GM04503 (cell line): ENCODE results near the gene DCTN4.

Experiments used
- DNase-seq: peaks from one replicate; pipeline ENCODE4 v3.0.0-alpha.2; 2012; ENCODE audit warnings: low read depth

Gene DCTN4

DNA sequence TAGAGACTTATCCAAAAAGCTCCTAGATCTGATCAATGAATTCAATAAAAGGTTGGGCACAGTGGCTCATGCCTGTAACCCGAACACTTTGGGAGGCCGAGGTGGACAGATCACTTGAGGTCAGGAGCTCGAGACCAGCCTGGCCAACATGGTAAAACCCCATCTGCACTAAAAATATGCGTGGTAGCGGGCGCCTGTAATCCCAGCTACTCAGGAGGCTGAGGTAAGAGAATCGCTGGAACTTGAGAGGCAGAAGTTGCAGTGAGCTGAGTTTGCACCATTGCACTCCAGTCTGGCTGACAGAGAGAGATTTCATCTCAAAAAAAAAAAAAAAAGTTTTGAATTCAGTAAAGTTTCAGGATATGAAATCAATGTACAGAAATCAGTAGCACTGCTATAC lies 20.0 kb downstream of the DCTN4 start:
- no peak for DNase-seq

- no peak for DNase-seq
These were observed 24.0 kb downstream of the DCTN4 start for GRCh38 chr5:150734579-150735384.

GRCh38 chr5:150731669-150732242 lies 27.1 kb downstream of the DCTN4 start:
- no peak for DNase-seq

- no peak for DNase-seq
These were observed 29.0 kb downstream of the DCTN4 start for GRCh38 chr5:150729859-150730258.

GRCh38 chr5:150723845-150724244 lies 35.0 kb downstream of the DCTN4 start:
- no peak for DNase-seq

DNA sequence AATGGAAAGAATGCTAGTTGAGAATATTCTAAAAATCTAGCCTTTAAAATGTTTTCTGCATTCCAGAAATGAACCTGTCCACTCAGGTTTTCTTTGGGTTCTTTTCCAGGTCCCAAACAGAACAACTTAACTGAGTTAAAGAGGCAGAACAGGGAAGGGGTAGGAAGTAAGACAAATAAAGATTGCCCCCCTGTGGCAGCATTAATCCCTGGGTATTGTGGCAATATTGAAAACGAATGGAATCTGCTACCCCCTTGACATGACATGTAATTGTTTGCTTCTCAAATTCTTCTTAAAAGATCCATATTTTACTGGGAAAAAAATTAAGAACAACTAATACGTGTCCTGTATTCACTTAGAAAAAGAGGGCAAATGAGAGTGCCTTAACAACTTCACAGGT lies 48.7 kb downstream of the DCTN4 start:
- no peak for DNase-seq

- no peak for DNase-seq
These were observed 51.9 kb downstream of the DCTN4 start for GRCh38 chr5:150706776-150707390.

DNA sequence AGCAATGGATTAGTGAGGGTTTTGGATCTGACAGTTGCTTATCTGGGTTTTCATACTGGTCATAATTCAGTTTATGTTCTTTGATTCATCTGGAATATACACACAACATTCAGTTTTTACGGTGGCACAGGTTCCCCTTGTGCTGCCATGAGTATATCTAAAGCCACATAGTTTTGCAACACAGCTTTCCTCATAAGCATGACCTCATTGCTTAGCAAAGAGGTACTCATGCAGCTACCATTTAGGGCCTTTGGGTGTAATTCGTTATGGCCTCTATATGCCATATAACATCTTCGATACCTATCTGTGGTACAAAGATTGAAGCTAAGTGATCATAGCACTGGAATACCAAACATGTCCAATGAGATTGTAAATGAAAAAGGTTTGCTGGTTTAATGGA lies 55.1 kb downstream of the DCTN4 start:
- no peak for DNase-seq

- peak; percentile 35 for DNase-seq
These were observed 58.0 kb downstream of the DCTN4 start, which contains the start of gene RBM22 for GRCh38 chr5:150700594-150701377. Gene RBM22 (minus strand): TSS chr5:150701062. CDS start chr5:150700985, 77 bp downstream.

GRCh38 chr5:150700246-150700593 lies 58.6 kb downstream of the DCTN4 start:
- DNase-seq = no peak

GRCh38 chr5:150694612-150695011 lies 64.2 kb downstream of the DCTN4 start:
- DNase-seq = no peak

GRCh38 chr5:150692276-150692675 lies 66.5 kb downstream of the DCTN4 start:
- no peak for DNase-seq

DNA sequence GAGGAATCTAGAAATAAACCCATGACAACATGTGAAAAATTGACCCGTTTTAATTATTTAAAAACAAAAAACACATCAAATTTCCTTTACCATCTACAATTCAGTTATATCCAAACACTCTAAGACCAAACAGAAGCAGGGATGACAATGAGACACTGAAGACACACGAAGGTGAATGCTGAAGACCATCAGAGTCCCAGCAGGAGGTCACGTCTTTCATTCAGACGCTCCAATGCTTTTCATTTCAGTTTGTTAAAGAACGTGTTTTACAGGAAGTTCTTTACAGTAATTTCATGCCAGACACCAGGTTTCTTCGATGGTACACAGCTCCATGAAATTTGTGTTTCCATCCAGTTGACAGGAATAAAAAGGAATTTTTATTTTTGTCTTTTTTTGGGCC lies 68.1 kb downstream of the DCTN4 start:
- no peak for DNase-seq

- no peak for DNase-seq
These were observed 69.7 kb downstream of the DCTN4 start for GRCh38 chr5:150689120-150689519.

DNA sequence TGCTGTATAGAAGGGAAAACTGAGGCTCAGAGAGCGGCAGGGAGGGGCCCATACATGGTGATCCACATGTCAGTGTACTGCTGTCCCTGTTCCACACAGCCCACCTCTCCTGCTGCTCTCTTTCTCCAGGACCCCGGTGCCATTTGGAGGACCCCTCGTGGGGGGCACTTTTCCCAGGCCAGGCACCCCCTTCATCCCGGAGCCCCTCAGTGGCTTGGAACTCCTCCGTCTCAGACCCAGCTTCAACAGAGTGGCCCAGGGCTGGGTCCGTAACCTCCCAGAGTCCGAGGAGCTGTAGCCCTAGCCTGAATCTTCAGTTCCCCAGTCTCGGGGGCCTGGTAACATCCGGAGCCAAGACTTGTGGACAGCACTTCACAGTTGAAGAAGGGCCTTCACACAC lies 82.2 kb downstream of the DCTN4 start:
- DNase-seq = no peak

GRCh38 chr5:150675069-150675468 lies 83.7 kb downstream of the DCTN4 start:
- no peak for DNase-seq

- no peak for DNase-seq
These were observed 84.4 kb downstream of the DCTN4 start for GRCh38 chr5:150674341-150674821.

DNA sequence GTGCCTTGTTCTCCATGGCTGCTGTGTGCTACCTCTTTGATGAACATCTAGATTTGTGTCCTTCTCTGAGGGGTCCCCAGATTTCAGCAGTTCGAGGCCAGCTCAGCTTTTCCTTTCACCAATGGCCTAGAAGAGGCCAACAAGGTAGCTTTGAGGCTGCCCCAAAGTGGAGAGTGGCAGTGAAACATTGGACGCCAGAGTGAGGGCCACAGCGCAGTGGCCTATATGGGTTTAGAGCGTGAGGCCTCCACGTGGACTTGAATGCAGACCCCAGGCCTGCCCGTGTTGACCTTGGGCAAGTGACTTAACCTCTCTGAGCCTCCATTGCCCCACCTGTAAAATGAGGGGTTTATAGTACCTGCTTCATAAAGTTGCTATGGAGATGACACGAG lies 85.9 kb downstream of the DCTN4 start:
- DNase-seq = no peak

- no peak for DNase-seq
These were observed 86.5 kb downstream of the DCTN4 start for GRCh38 chr5:150672237-150672883.

- no peak for DNase-seq
These were observed 87.1 kb downstream of the DCTN4 start for GRCh38 chr5:150671509-150672236.

GRCh38 chr5:150670948-150671310 lies 87.9 kb downstream of the DCTN4 start:
- no peak for DNase-seq
